Duodenal mucosa (tissue), 2 donors: Measurements from ENCODE around the gene CEP83.

ENCODE experiments used
- H3K27ac ChIP-seq: one replicate; pipeline ENCODE4 v1.7.0; 2013; ENCODE audit warnings: low read depth, low read length
- H3K27me3 ChIP-seq, 2 donors: one replicate each; pipeline ENCODE4 v1.7.0; 2013; ENCODE audit warnings: low read length in 2 of 2, control low read depth in 1 of 2; ENCODE audit not compliant: insufficient read depth in 2 of 2, control insufficient read depth in 1 of 2
- H3K36me3 ChIP-seq, 2 donors: one replicate each; pipeline ENCODE4 v1.7.0; 2013; ENCODE audit warnings: low read length in 2 of 2, control low read depth in 1 of 2; ENCODE audit not compliant: insufficient read depth in 2 of 2, control insufficient read depth in 1 of 2
- H3K4me1 ChIP-seq, 2 donors: one replicate each; pipeline ENCODE4 v1.7.0; 2013; ENCODE audit warnings: low read length in 2 of 2, control low read depth in 1 of 2; ENCODE audit not compliant: insufficient read depth in 2 of 2, control insufficient read depth in 1 of 2
- H3K4me3 ChIP-seq, 2 donors: one replicate each; pipeline ENCODE4 v1.7.0; 2013; ENCODE audit warnings: low read length in 2 of 2, low read depth in 1 of 2
- H3K9ac ChIP-seq, 2 donors: one replicate each; pipeline ENCODE4 v1.7.0; 2013; ENCODE audit warnings: low read length in 2 of 2, low read depth in 1 of 2
- H3K9me3 ChIP-seq, 2 donors: one replicate each; pipeline ENCODE4 v1.7.0; 2013; ENCODE audit warnings: low read length in 2 of 2, control low read depth in 1 of 2; ENCODE audit not compliant: control insufficient read depth in 1 of 2

Gene CEP83

GRCh38 chr12:94297876-94298505 is 161.7 kb downstream of the CEP83 start:
- H3K9ac ChIP-seq: no peak overlapping the region
- H3K36me3 ChIP-seq: peaks cover 4 to 10% of the 10 kb centered on the region in 2 donors

GRCh38 chr12:94297096-94297699 is 162.5 kb downstream of the CEP83 start:
- peaks cover 4 to 10% of the 10 kb centered on the region in 2 donors for H3K36me3 ChIP-seq
- no peak overlapping the region for H3K9ac ChIP-seq
- no peaks in the 10 kb centered on the region for H3K9me3 ChIP-seq
- no peak overlapping the region for H3K4me3 ChIP-seq
- peaks cover 6 to 26% of the 10 kb centered on the region in 2 donors for H3K4me1 ChIP-seq
- H3K27ac ChIP-seq: no peak overlapping the region
- no peaks in the 10 kb centered on the region for H3K27me3 ChIP-seq

More at GRCh38 chr12:94297876-94298505, 161.7 kb downstream of the CEP83 start:
- H3K27ac ChIP-seq: no peak overlapping the region
- no peaks in the 10 kb centered on the region for H3K27me3 ChIP-seq
- no peaks in the 10 kb centered on the region for H3K9me3 ChIP-seq
- H3K4me1 ChIP-seq: peaks cover 6 to 26% of the 10 kb centered on the region in 2 donors
- H3K4me3 ChIP-seq: peak overlapping the region in 1 of 2 donors; percentile 9

- Histone ChIP-seq H3K27ac (no peak overlapping the region), H3K9ac (no peak overlapping the region), H3K27me3 (no peaks in the 10 kb centered on the region), H3K4me1 (peaks cover 6 to 8% of the 10 kb centered on the region in 2 donors), H3K36me3 (peaks cover 0 to 9% of the 10 kb centered on the region in 2 donors), H3K4me3 (no peak overlapping the region), H3K9me3 (no peaks in the 10 kb centered on the region)
These were observed 169.3 kb downstream of the CEP83 start for GRCh38 chr12:94290353-94290752.

GRCh38 chr12:94289461-94290312 is 170.0 kb downstream of the CEP83 start:
- no peak overlapping the region for H3K9ac ChIP-seq
- H3K27ac ChIP-seq: no peak overlapping the region
- no peaks in the 10 kb centered on the region for H3K9me3 ChIP-seq
- no peak overlapping the region for H3K4me3 ChIP-seq
- peaks cover 6 to 8% of the 10 kb centered on the region in 2 donors for H3K4me1 ChIP-seq
- no peaks in the 10 kb centered on the region for H3K27me3 ChIP-seq
- peaks cover 0 to 7% of the 10 kb centered on the region in 2 donors for H3K36me3 ChIP-seq

- Histone ChIP-seq H3K27ac (no peak overlapping the region), H3K4me3 (no peak overlapping the region), H3K4me1 (peaks cover 14 to 17% of the 10 kb centered on the region in 2 donors), H3K27me3 (no peaks in the 10 kb centered on the region), H3K36me3 (peaks cover 0 to 7% of the 10 kb centered on the region in 2 donors), H3K9ac (no peak overlapping the region), H3K9me3 (no peaks in the 10 kb centered on the region)
These were observed 172.4 kb downstream of the CEP83 start for GRCh38 chr12:94287245-94287628.

- Histone ChIP-seq H3K4me1 (peaks cover 14 to 19% of the 10 kb centered on the region in 2 donors), H3K27ac (no peak overlapping the region), H3K36me3 (peaks cover 0 to 7% of the 10 kb centered on the region in 2 donors)
These were observed 173.0 kb downstream of the CEP83 start for GRCh38 chr12:94286583-94287244.

GRCh38 chr12:94285943-94286582 is 173.6 kb downstream of the CEP83 start:
- no peak overlapping the region for H3K4me3 ChIP-seq
- H3K9ac ChIP-seq: no peak overlapping the region
- no peaks in the 10 kb centered on the region for H3K27me3 ChIP-seq
- no peaks in the 10 kb centered on the region for H3K9me3 ChIP-seq
- peaks cover 0 to 7% of the 10 kb centered on the region in 2 donors for H3K36me3 ChIP-seq
- no peak overlapping the region for H3K27ac ChIP-seq
- peaks cover 14 to 19% of the 10 kb centered on the region in 2 donors for H3K4me1 ChIP-seq

More at GRCh38 chr12:94286583-94287244, 173.0 kb downstream of the CEP83 start:
- Histone ChIP-seq H3K4me3 (no peak overlapping the region), H3K9me3 (no peaks in the 10 kb centered on the region), H3K27me3 (no peaks in the 10 kb centered on the region), H3K9ac (no peak overlapping the region)

GRCh38 chr12:94284859-94285258 is 174.8 kb downstream of the CEP83 start:
- no peaks in the 10 kb centered on the region for H3K9me3 ChIP-seq
- no peak overlapping the region for H3K9ac ChIP-seq
- H3K36me3 ChIP-seq: peaks cover 0 to 7% of the 10 kb centered on the region in 2 donors
- H3K4me3 ChIP-seq: no peak overlapping the region
- H3K4me1 ChIP-seq: peaks cover 14 to 19% of the 10 kb centered on the region in 2 donors
- H3K27ac ChIP-seq: no peak overlapping the region
- H3K27me3 ChIP-seq: no peaks in the 10 kb centered on the region

GRCh38 chr12:94284046-94284445 is 175.6 kb downstream of the CEP83 start:
- Histone ChIP-seq H3K4me1 (peaks cover 14 to 19% of the 10 kb centered on the region in 2 donors), H3K36me3 (peaks cover 0 to 7% of the 10 kb centered on the region in 2 donors), H3K9me3 (no peaks in the 10 kb centered on the region), H3K9ac (no peak overlapping the region), H3K27ac (no peak overlapping the region), H3K4me3 (no peak overlapping the region), H3K27me3 (no peaks in the 10 kb centered on the region)
